ENCODE measurements around the gene CFAP251. TPM values are rescaled to one million over a fixed set of nuclear protein-coding genes. Genes with fewer than 3 reads are reported as not detected.

CFAP251 gene
- total RNA-seq, 1 donor from 2014 or later = 2.6 TPM

DNA sequence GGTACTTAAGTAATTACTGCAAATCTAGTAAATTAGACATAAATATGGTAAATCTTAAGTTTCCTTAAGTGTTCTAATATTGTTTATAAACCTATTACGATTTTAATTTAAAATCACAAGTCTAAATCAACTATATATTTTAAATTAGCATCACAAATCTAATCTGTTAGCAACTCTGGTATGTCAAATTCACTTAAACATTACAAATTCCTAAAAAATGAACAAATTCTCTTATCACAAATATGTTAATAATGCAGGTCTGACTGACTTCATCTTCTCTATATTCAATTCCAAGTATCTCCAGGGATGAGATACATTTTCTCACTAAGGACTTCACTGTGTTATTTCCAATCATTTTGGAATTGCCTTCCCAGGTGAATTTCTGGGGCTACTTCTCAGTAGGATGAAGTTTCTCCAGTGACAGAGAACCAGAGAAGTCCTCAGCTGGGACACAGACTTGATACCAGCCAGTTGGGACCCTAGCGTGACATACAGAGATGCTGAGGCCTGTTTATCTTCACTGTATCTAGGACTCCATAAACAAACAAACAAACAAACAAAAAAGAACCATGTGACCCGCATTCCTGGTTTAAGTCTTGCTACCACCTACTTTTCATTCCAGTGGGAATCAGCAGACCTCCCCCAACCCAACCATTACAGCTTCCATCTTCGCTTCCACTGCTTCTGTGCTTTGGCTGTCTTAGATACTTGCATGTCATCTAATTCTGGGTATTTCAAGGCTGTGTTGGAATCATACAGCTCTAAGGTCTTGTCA, 21.8 kb downstream of the CFAP251 start:
- no peaks in the 10 kb centered on the region for H3K9me3 ChIP-seq (ENCODE audit: control insufficient read depth in 3 of 3, low read length in 3 of 3)
- no peak overlapping the region for H3K9ac ChIP-seq (ENCODE audit: low read depth in 1 of 3, low read length in 3 of 3)
- no peak overlapping the region for H3K27ac ChIP-seq (ENCODE audit: low read depth, low read length)
- H3K4me3 ChIP-seq (ENCODE audit: low read length in 3 of 3) = no peak overlapping the region
- H3K4me1 ChIP-seq (ENCODE audit: control insufficient read depth in 3 of 3, insufficient read depth in 3 of 3, low read length in 3 of 3) = no peaks in the 10 kb centered on the region
- H3K36me3 ChIP-seq (ENCODE audit: control insufficient read depth in 3 of 3, insufficient read depth in 3 of 3, low read length in 3 of 3) = peaks cover 2 to 26% (median 7%) of the 10 kb centered on the region in 3 donors
- H3K27me3 ChIP-seq (ENCODE audit: control insufficient read depth in 3 of 3, insufficient read depth in 3 of 3, low read length in 3 of 3) = no peaks in the 10 kb centered on the region

DNA sequence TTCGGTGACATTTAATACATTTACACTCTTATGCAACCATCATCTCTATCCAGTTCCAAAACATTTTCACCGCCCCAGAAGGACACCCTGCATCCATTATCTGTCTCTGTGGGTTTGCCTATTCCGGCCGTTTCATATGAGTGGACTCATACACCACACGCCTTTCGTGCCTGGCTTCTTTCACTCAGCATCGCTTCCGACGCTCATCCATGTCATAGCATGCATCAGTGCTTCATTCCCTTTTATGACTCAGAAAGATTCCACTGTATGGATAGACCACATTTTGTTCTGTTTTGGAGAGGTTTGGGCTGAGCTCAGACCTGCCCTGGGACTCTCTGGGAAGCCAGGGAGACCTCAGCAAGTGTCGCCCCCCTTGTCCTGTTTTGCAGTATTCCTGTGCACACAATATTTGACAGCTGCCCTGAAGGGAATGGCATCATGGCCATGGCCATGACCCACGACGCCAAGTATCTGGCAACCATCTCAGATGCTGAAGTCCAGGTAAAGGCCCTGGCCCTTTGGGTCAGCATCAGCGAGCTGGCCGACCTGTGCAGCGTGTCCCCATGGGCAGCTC, 23.8 kb downstream of the CFAP251 start:
- H3K27ac ChIP-seq (ENCODE audit: low read depth, low read length) = no peak overlapping the region
- H3K36me3 ChIP-seq (ENCODE audit: control insufficient read depth in 3 of 3, insufficient read depth in 3 of 3, low read length in 3 of 3) = peaks cover 0 to 19% (median 5%) of the 10 kb centered on the region in 3 donors
- no peaks in the 10 kb centered on the region for H3K9me3 ChIP-seq (ENCODE audit: control insufficient read depth in 3 of 3, low read length in 3 of 3)
- H3K4me3 ChIP-seq (ENCODE audit: low read length in 3 of 3) = no peak overlapping the region
- no peak overlapping the region for H3K9ac ChIP-seq (ENCODE audit: low read depth in 1 of 3, low read length in 3 of 3)
- no peaks in the 10 kb centered on the region for H3K27me3 ChIP-seq (ENCODE audit: control insufficient read depth in 3 of 3, insufficient read depth in 3 of 3, low read length in 3 of 3)
- no peaks in the 10 kb centered on the region for H3K4me1 ChIP-seq (ENCODE audit: control insufficient read depth in 3 of 3, insufficient read depth in 3 of 3, low read length in 3 of 3)

DNA sequence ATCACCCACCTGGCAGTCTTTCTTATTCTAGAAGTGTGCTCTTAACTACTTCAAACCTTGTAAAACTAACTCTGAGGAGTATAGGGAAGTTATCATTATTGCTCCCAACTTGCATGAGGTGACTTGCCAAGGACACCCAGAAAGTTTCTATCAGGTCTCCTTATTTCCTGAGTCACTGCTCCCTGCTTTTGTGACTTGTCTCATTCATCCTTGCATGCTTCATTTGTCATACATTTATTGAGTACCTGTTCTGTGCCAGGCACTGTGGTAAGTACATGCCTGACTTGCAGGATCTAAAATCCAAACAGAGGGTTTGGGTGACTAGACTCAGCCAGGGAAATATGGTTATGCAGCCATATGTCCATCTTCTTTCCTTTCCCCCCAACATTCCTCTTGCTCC, 25.5 kb downstream of the CFAP251 start:
- H3K9ac ChIP-seq (ENCODE audit: low read depth in 1 of 3, low read length in 3 of 3) = no peak overlapping the region
- H3K27me3 ChIP-seq (ENCODE audit: control insufficient read depth in 3 of 3, insufficient read depth in 3 of 3, low read length in 3 of 3) = no peaks in the 10 kb centered on the region
- H3K4me1 ChIP-seq (ENCODE audit: control insufficient read depth in 3 of 3, insufficient read depth in 3 of 3, low read length in 3 of 3) = no peaks in the 10 kb centered on the region

DNA sequence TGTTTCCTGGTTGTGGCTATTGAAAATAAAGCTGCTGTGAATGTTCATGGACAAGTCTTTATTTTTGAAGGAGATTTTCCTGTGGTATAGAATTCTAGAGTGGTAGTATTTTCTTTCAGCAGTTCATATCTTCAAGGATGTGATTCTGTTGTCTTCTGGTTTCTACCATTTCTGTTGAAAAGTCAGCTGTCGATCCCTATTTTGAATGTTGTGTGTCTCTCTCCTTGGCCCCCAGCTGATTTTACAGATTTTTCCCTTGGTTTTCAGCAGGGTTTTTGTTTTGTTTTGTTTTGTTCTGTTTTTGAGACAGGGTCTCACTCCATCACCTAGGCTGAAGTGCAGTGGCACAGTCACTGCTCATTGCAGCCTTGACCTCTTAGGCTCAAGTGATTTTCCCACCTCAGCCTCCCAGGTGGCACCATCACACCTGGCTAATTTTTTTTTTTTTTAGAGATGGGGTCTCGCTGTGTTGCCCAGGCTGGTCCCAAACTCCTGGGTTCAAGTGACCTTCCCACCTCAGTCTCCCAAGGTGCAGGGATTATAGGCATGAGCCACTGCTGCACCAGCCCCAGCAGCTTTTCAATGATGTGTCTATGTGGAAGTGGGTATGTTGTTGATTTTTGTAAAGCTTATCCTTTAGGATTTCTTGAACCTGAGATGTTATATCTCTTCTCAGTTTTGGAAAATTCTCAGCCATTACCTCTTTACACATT, 28.1 kb downstream of the CFAP251 start:
- no peaks in the 10 kb centered on the region for H3K4me1 ChIP-seq (ENCODE audit: control insufficient read depth in 3 of 3, insufficient read depth in 3 of 3, low read length in 3 of 3)
- no peaks in the 10 kb centered on the region for H3K9me3 ChIP-seq (ENCODE audit: control insufficient read depth in 3 of 3, low read length in 3 of 3)
- H3K27me3 ChIP-seq (ENCODE audit: control insufficient read depth in 3 of 3, insufficient read depth in 3 of 3, low read length in 3 of 3) = no peaks in the 10 kb centered on the region
- H3K4me3 ChIP-seq (ENCODE audit: low read length in 3 of 3) = no peak overlapping the region
- no peak overlapping the region for H3K27ac ChIP-seq (ENCODE audit: low read depth, low read length)
- peaks cover 0 to 11% (median 4%) of the 10 kb centered on the region in 3 donors for H3K36me3 ChIP-seq (ENCODE audit: control insufficient read depth in 3 of 3, insufficient read depth in 3 of 3, low read length in 3 of 3)
- no peak overlapping the region for H3K9ac ChIP-seq (ENCODE audit: low read depth in 1 of 3, low read length in 3 of 3)

More for the DNA sequence above, 25.5 kb downstream of the CFAP251 start:
- Histone ChIP-seq H3K36me3 (ENCODE audit: control insufficient read depth in 3 of 3, insufficient read depth in 3 of 3, low read length in 3 of 3) (peaks cover 0 to 11% (median 4%) of the 10 kb centered on the region in 3 donors), H3K9me3 (ENCODE audit: control insufficient read depth in 3 of 3, low read length in 3 of 3) (no peaks in the 10 kb centered on the region), H3K27ac (ENCODE audit: low read depth, low read length) (no peak overlapping the region), H3K4me3 (ENCODE audit: low read length in 3 of 3) (no peak overlapping the region)

DNA sequence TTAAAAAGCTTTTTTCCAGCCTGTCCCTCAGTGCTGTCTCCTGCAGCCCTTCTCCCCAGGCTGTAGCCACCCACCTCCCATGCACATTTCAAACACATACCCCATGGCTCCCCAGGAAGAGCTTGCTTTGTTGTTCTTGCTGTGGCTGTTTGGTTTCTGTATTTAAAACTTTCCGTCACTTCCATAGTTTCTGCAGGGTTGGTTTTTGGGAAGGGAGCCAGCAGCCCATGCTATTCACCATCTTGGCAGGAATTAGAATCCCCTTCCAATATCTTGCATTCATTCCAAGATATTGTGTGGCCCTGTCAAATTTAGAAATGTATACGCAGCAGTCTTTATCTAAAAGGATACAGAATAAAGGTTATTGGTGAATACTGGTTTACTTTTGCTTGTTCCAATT, 29.6 kb downstream of the CFAP251 start:
- Histone ChIP-seq H3K27me3 (ENCODE audit: control insufficient read depth in 3 of 3, insufficient read depth in 3 of 3, low read length in 3 of 3) (no peaks in the 10 kb centered on the region), H3K9me3 (ENCODE audit: control insufficient read depth in 3 of 3, low read length in 3 of 3) (no peaks in the 10 kb centered on the region), H3K4me1 (ENCODE audit: control insufficient read depth in 3 of 3, insufficient read depth in 3 of 3, low read length in 3 of 3) (no peaks in the 10 kb centered on the region), H3K9ac (ENCODE audit: low read depth in 1 of 3, low read length in 3 of 3) (no peak overlapping the region), H3K4me3 (ENCODE audit: low read length in 3 of 3) (no peak overlapping the region), H3K27ac (ENCODE audit: low read depth, low read length) (no peak overlapping the region), H3K36me3 (ENCODE audit: control insufficient read depth in 3 of 3, insufficient read depth in 3 of 3, low read length in 3 of 3) (peaks cover 0 to 5% (median 2%) of the 10 kb centered on the region in 3 donors)

GRCh38 chr12:121949648-121950397, 31.4 kb downstream of the CFAP251 start:
- Histone ChIP-seq H3K4me3 (ENCODE audit: low read length in 3 of 3) (no peak overlapping the region), H3K4me1 (ENCODE audit: control insufficient read depth in 3 of 3, insufficient read depth in 3 of 3, low read length in 3 of 3) (no peaks in the 10 kb centered on the region), H3K36me3 (ENCODE audit: control insufficient read depth in 3 of 3, insufficient read depth in 3 of 3, low read length in 3 of 3) (no peaks in the 10 kb centered on the region), H3K9ac (ENCODE audit: low read depth in 1 of 3, low read length in 3 of 3) (no peak overlapping the region), H3K27me3 (ENCODE audit: control insufficient read depth in 3 of 3, insufficient read depth in 3 of 3, low read length in 3 of 3) (no peaks in the 10 kb centered on the region), H3K27ac (ENCODE audit: low read depth, low read length) (no peak overlapping the region), H3K9me3 (ENCODE audit: control insufficient read depth in 3 of 3, low read length in 3 of 3) (no peaks in the 10 kb centered on the region)

DNA sequence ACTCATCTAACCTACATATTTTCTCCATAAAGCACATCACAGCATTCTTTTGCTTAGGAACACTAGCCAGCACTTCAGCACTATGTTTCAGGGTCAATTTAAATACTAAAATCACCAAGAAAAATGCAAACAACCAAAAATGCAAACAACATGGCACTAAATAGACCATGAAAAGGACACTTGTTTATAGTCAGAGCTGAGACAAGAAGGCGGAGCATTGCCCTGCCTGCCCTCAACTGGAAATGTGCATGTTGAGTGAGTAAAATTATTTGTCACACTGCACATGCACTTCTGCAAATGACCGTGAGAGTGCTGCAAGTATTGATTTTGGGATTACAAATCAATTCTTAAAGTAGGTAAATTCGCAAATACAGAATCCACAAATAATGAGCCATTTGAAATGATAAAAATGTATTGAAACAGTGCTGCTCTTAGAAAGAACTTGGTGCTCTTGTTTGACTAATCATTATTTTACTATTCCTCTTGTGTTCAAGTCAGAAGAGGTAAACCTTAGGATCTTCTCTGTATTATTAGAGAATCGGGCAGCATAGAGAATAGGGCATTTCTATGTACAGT, 34.8 kb downstream of the CFAP251 start:
- no peaks in the 10 kb centered on the region for H3K9me3 ChIP-seq (ENCODE audit: control insufficient read depth in 3 of 3, low read length in 3 of 3)

GRCh38 chr12:121953695-121954094, 35.3 kb downstream of the CFAP251 start:
- H3K36me3 ChIP-seq (ENCODE audit: control insufficient read depth in 3 of 3, insufficient read depth in 3 of 3, low read length in 3 of 3) = no peaks in the 10 kb centered on the region
- H3K9me3 ChIP-seq (ENCODE audit: control insufficient read depth in 3 of 3, low read length in 3 of 3) = no peaks in the 10 kb centered on the region
- no peaks in the 10 kb centered on the region for H3K27me3 ChIP-seq (ENCODE audit: control insufficient read depth in 3 of 3, insufficient read depth in 3 of 3, low read length in 3 of 3)
- H3K27ac ChIP-seq (ENCODE audit: low read depth, low read length) = no peak overlapping the region
- no peak overlapping the region for H3K9ac ChIP-seq (ENCODE audit: low read depth in 1 of 3, low read length in 3 of 3)
- H3K4me3 ChIP-seq (ENCODE audit: low read length in 3 of 3) = no peak overlapping the region
- peaks cover 0 to 3% (median 0%) of the 10 kb centered on the region in 3 donors for H3K4me1 ChIP-seq (ENCODE audit: control insufficient read depth in 3 of 3, insufficient read depth in 3 of 3, low read length in 3 of 3)

More for the DNA sequence above, 34.8 kb downstream of the CFAP251 start:
- H3K4me3 ChIP-seq (ENCODE audit: low read length in 3 of 3) = no peak overlapping the region
- H3K27ac ChIP-seq (ENCODE audit: low read depth, low read length) = no peak overlapping the region
- H3K36me3 ChIP-seq (ENCODE audit: control insufficient read depth in 3 of 3, insufficient read depth in 3 of 3, low read length in 3 of 3) = no peaks in the 10 kb centered on the region
- peaks cover 0 to 3% (median 0%) of the 10 kb centered on the region in 3 donors for H3K4me1 ChIP-seq (ENCODE audit: control insufficient read depth in 3 of 3, insufficient read depth in 3 of 3, low read length in 3 of 3)
- no peaks in the 10 kb centered on the region for H3K27me3 ChIP-seq (ENCODE audit: control insufficient read depth in 3 of 3, insufficient read depth in 3 of 3, low read length in 3 of 3)
- H3K9ac ChIP-seq (ENCODE audit: low read depth in 1 of 3, low read length in 3 of 3) = no peak overlapping the region
